Stimulated activated CD4-positive, alpha-beta T cell treated with anti-CD3 and anti-CD28 coated beads, Interleukin-1b, Interleukin-23, amount 100 ng/mL, for 4 hours (primary cell): ENCODE data around the gene SLC44A5.

Experiments used
- DNase-seq, 2 donors: peaks; one replicate each; pipeline ENCODE4 v3.0.0-alpha.2; 2020; ENCODE audit warnings: low read depth in 2 of 2

The SLC44A5 gene

GRCh38 chr1:75588779-75589475 lies 22.0 kb downstream of the SLC44A5 start:
- DNase-seq: no peak

GRCh38 chr1:75587692-75588091 lies 23.2 kb downstream of the SLC44A5 start:
- DNase-seq: no peak

GRCh38 chr1:75583282-75583681 lies 27.6 kb downstream of the SLC44A5 start:
- DNase-seq: no peak

GRCh38 chr1:75582725-75583261 lies 28.1 kb downstream of the SLC44A5 start:
- DNase-seq: no peak

- DNase-seq: no peak
These were observed 31.9 kb downstream of the SLC44A5 start for GRCh38 chr1:75579046-75579445.

GRCh38 chr1:75575837-75576236 lies 35.1 kb downstream of the SLC44A5 start:
- DNase-seq: no peak

- DNase-seq: no peak
These were observed 43.7 kb downstream of the SLC44A5 start for GRCh38 chr1:75567191-75567590.

- no peak for DNase-seq
These were observed 51.1 kb downstream of the SLC44A5 start for GRCh38 chr1:75559800-75560199.

GRCh38 chr1:75559136-75559535 lies 51.8 kb downstream of the SLC44A5 start:
- DNase-seq: no peak

- no peak for DNase-seq
These were observed 56.0 kb downstream of the SLC44A5 start for GRCh38 chr1:75554870-75555269.

GRCh38 chr1:75554181-75554580 lies 56.7 kb downstream of the SLC44A5 start:
- DNase-seq: no peak

GRCh38 chr1:75550559-75550958 lies 60.4 kb downstream of the SLC44A5 start:
- DNase-seq: no peak

GRCh38 chr1:75548721-75549480 lies 62.0 kb downstream of the SLC44A5 start:
- DNase-seq: no peak

- no peak for DNase-seq
These were observed 67.2 kb downstream of the SLC44A5 start for GRCh38 chr1:75543705-75544104.

- DNase-seq: no peak
These were observed 67.9 kb downstream of the SLC44A5 start for GRCh38 chr1:75542818-75543570.

GRCh38 chr1:75539230-75540116 lies 71.4 kb downstream of the SLC44A5 start:
- DNase-seq: no peak

GRCh38 chr1:75533085-75533484 lies 77.8 kb downstream of the SLC44A5 start:
- no peak for DNase-seq

- no peak for DNase-seq
These were observed 79.3 kb downstream of the SLC44A5 start for GRCh38 chr1:75531570-75531969.

- no peak for DNase-seq
These were observed 81.4 kb downstream of the SLC44A5 start for GRCh38 chr1:75529488-75529887.

GRCh38 chr1:75528001-75528400 lies 82.9 kb downstream of the SLC44A5 start:
- DNase-seq: no peak

- DNase-seq: no peak
These were observed 88.5 kb downstream of the SLC44A5 start for GRCh38 chr1:75522389-75522788.
